HEK293 (cell line): ENCODE results near the gene ZNF71.

Experiments
- AEBP2 ChIP-seq: fragments of 450-650 bp; formaldehyde crosslinking; IDR thresholded peaks from 2 replicates; pipeline ENCODE4 v1.5.1; 2016; ENCODE audit warnings: missing biosample characterization, missing genetic modification characterization, borderline replicate concordance
- CTCF ChIP-seq: fragments of 450-650 bp; formaldehyde crosslinking; IDR thresholded peaks from 2 replicates; pipeline ENCODE4 v1.5.1; 2016; ENCODE audit warnings: missing biosample characterization, missing genetic modification characterization
- EGR2 ChIP-seq: fragments of 450-650 bp; formaldehyde crosslinking; IDR thresholded peaks from 2 replicates; pipeline ENCODE4 v1.5.1; 2016; ENCODE audit warnings: low read depth, missing biosample characterization, missing genetic modification characterization
- HOXC10 ChIP-seq: sonication (generic); formaldehyde crosslinking; IDR thresholded peaks from 2 replicates; pipeline ENCODE4 v1.8.1; 2023; ENCODE audit warnings: mild to moderate bottlenecking, missing genetic modification reagents
- ZBTB1 ChIP-seq: fragments of 450-650 bp; formaldehyde crosslinking; IDR thresholded peaks from 2 replicates; pipeline ENCODE4 v1.5.1; 2016; ENCODE audit warnings: missing biosample characterization, missing genetic modification characterization
- ZBTB21 ChIP-seq: fragments of 450-650 bp; formaldehyde crosslinking; IDR thresholded peaks from 2 replicates; pipeline ENCODE4 v1.5.1; 2017; ENCODE audit warnings: missing biosample characterization, missing genetic modification characterization
- ZBTB8A ChIP-seq: fragments of 450-650 bp; formaldehyde crosslinking; IDR thresholded peaks from 2 replicates; pipeline ENCODE4 v1.5.1; 2016; ENCODE audit warnings: missing biosample characterization, missing genetic modification characterization
- ZEB2 ChIP-seq: fragments of 450-650 bp; formaldehyde crosslinking; IDR thresholded peaks from 2 replicates; pipeline ENCODE4 v1.5.1; 2016; ENCODE audit warnings: missing biosample characterization, missing genetic modification characterization
- ZFP3 ChIP-seq: fragments of 450-650 bp; formaldehyde crosslinking; IDR thresholded peaks from 2 replicates; pipeline ENCODE4 v1.5.1; 2016; ENCODE audit warnings: low read depth, missing biosample characterization, missing genetic modification characterization
- ZFP37 ChIP-seq: fragments of 450-650 bp; formaldehyde crosslinking; IDR thresholded peaks from 2 replicates; pipeline ENCODE4 v1.5.1; 2016; ENCODE audit warnings: missing biosample characterization, missing genetic modification characterization
- ZNF10 ChIP-seq: fragments of 450-650 bp; formaldehyde crosslinking; IDR thresholded peaks from 2 replicates; pipeline ENCODE4 v1.5.1; 2017; ENCODE audit warnings: missing biosample characterization, missing genetic modification characterization
- ZNF148 ChIP-seq: fragments of 450-650 bp; formaldehyde crosslinking; IDR thresholded peaks from 2 replicates; pipeline ENCODE4 v1.5.0; 2017; ENCODE audit warnings: missing biosample characterization, missing genetic modification characterization, borderline replicate concordance
- ZNF16 ChIP-seq: fragments of 450-650 bp; formaldehyde crosslinking; IDR thresholded peaks from 2 replicates; pipeline ENCODE4 v1.5.1; 2016; ENCODE audit warnings: low read depth, missing biosample characterization, missing genetic modification characterization
- ZNF18 ChIP-seq: fragments of 450-650 bp; formaldehyde crosslinking; IDR thresholded peaks from 2 replicates; pipeline ENCODE4 v1.5.1; 2016; ENCODE audit warnings: missing biosample characterization, missing genetic modification characterization
- ZNF223 ChIP-seq: fragments of 450-650 bp; formaldehyde crosslinking; IDR thresholded peaks from 2 replicates; pipeline ENCODE4 v1.5.1; 2016; ENCODE audit warnings: missing biosample characterization, missing genetic modification characterization
- ZNF23 ChIP-seq: fragments of 450-650 bp; formaldehyde crosslinking; IDR thresholded peaks from 2 replicates; pipeline ENCODE4 v1.5.1; 2016; ENCODE audit warnings: missing biosample characterization, missing genetic modification characterization, borderline replicate concordance
- ZNF391 ChIP-seq: fragments of 450-650 bp; formaldehyde crosslinking; IDR thresholded peaks from 2 replicates; pipeline ENCODE4 v1.5.1; 2016; ENCODE audit warnings: low read depth, missing biosample characterization, missing genetic modification characterization, borderline replicate concordance
- ZNF426 ChIP-seq: fragments of 450-650 bp; formaldehyde crosslinking; IDR thresholded peaks from 2 replicates; pipeline ENCODE4 v1.5.1; 2017; ENCODE audit warnings: missing biosample characterization, missing genetic modification characterization, mild to moderate bottlenecking, inconsistent platforms, moderate library complexity
- ZNF501 ChIP-seq: fragments of 450-650 bp; formaldehyde crosslinking; IDR thresholded peaks from 2 replicates; pipeline ENCODE4 v1.5.1; 2016; ENCODE audit warnings: missing biosample characterization, missing genetic modification characterization
- ZNF585B ChIP-seq: fragments of 450-650 bp; formaldehyde crosslinking; IDR thresholded peaks from 2 replicates; pipeline ENCODE4 v1.5.1; 2016; ENCODE audit warnings: missing biosample characterization, missing genetic modification characterization
- ZNF600 ChIP-seq: fragments of 450-650 bp; formaldehyde crosslinking; IDR thresholded peaks from 2 replicates; pipeline ENCODE4 v1.5.1; 2016; ENCODE audit warnings: missing biosample characterization, missing genetic modification characterization
- ZNF639 ChIP-seq: fragments of 450-650 bp; formaldehyde crosslinking; IDR thresholded peaks from 2 replicates; pipeline ENCODE4 v1.5.1; 2016; ENCODE audit warnings: missing biosample characterization, missing genetic modification characterization
- ZNF677 ChIP-seq: fragments of 450-650 bp; IDR thresholded peaks from 2 replicates; pipeline ENCODE4 v1.5.0; 2018; ENCODE audit warnings: missing biosample characterization, mild to moderate bottlenecking, missing genetic modification characterization, moderate library complexity
- ZNF692 ChIP-seq: fragments of 450-650 bp; formaldehyde crosslinking; IDR thresholded peaks from 2 replicates; pipeline ENCODE4 v1.5.1; 2016; ENCODE audit warnings: missing biosample characterization, missing genetic modification characterization
- ZNF785 ChIP-seq: fragments of 450-650 bp; formaldehyde crosslinking; IDR thresholded peaks from 2 replicates; pipeline ENCODE4 v1.5.1; 2016; ENCODE audit warnings: missing biosample characterization, missing genetic modification characterization
- ZNF791 ChIP-seq: fragments of 450-650 bp; formaldehyde crosslinking; IDR thresholded peaks from 2 replicates; pipeline ENCODE4 v1.5.1; 2016; ENCODE audit warnings: missing biosample characterization, missing genetic modification characterization
- ZSCAN30 ChIP-seq: fragments of 450-650 bp; IDR thresholded peaks from 2 replicates; pipeline ENCODE4 v1.5.1; 2018; ENCODE audit warnings: missing biosample characterization, mild to moderate bottlenecking, missing genetic modification characterization, moderate library complexity

Gene ZNF71

GRCh38 chr19:56594783-56595547 lies at the start of gene ZNF71 (continued):
- TF ChIP-seq CTCF (tag by site-specific recombination) (no peak), ZNF600 (tag by site-specific recombination) (peak; percentile 81), ZBTB1 (tag by site-specific recombination) (no peak), ZNF791 (tag by site-specific recombination) (peak; percentile 67; the same call in 1 of the 2 replicates), ZSCAN30 (tag by site-specific recombination) (no peak), ZNF692 (tag by site-specific recombination) (0 out of 2 replicates have a peak, but pooled peaks have one; percentile 64), ZNF639 (no peak), AEBP2 (tag by site-specific recombination) (no peak), ZNF10 (tag by site-specific recombination) (no peak), ZNF18 (tag by site-specific recombination) (no peak), ZBTB21 (tag by site-specific recombination) (peak; percentile 43; the same call in 1 of the 2 replicates), ZNF677 (no peak), ZNF785 (tag by site-specific recombination) (peak; percentile 65; the same call in 1 of the 2 replicates), ZNF148 (tag by site-specific recombination) (0 out of 2 replicates have a peak, but pooled peaks have one; percentile 31), ZNF16 (no peak), ZNF23 (no peak), ZFP3 (tag by site-specific recombination) (no peak), ZNF426 (tag by site-specific recombination) (no peak), ZFP37 (tag by site-specific recombination) (no peak), EGR2 (tag by site-specific recombination) (peak; percentile 79; the same call in 1 of the 2 replicates), HOXC10 (CRISPR knock-in tag) (peak; percentile 95; the same call in 1 of the 2 replicates), ZEB2 (no peak), ZNF223 (tag by site-specific recombination) (no peak), ZBTB8A (tag by site-specific recombination) (peak; percentile 93), ZNF585B (tag by site-specific recombination) (no peak), ZNF391 (tag by site-specific recombination) (no peak; the same call in none of the 2 replicates), ZNF501 (tag by site-specific recombination) (no peak)
